GM21786 (cell line): ENCODE data around the gene ANKRD53.

Experiments
- ATAC-seq: cut with Tn5 transposase; IDR thresholded peaks from one replicate; pipeline ENCODE4 v1.9.1; 2021; ENCODE audit not compliant: unreplicated experiment

ANKRD53 gene

DNA sequence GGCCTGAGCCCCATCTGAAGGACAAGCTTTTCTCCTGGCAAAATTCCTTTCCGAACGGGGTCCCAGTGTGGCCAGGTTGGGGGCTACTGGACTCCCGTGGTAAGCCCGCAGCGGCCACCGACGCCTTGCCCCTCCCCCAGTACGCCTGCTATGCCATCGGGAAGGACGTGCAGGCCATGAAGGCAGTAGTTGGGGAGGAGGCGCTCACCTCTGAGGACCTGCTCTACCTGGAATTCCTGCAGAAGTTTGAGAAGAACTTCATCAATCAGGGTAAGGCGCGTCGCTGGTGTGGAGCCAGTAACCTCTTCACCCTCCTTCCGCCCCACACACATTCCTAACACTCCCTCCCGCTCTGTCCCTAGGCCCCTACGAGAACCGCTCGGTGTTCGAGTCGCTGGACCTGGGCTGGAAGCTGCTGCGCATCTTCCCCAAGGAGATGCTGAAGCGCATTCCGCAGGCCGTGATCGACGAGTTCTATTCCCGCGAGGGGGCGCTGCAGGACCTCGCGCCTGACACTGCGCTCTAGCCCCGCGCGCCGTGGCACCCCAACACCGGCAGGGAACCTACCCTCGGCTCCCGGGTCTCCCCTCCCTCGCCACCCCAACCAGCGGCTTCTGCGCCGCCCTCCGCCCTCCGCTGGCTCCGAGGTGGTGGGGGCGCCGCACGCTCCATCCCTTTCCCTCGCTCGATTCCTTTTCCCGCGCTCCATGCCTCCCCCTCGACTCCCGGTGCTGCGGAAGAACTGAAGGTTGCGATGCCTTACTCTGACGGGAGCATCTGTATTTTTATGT lies 13.6 kb upstream of the ANKRD53 start:
- ATAC-seq = peak; percentile 77

DNA sequence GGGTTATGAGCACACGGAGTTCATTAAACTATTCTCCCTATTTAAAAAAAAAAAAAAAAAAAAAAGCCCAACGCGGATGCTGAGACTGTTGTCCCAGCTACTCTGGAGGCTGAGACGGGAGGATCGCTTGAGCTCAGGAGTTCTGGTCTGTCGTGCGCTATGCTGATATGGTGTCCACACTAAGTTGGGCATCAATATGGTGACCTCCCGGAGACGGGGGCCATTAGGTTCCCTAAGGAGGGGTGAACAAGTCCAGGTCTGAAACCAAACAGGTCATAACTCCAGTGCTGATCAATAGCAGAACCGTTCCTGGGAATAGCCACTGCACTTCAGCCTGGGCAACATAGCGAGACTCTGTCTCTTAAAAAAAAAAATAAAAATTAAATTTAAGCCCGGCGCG lies 12.9 kb upstream of the ANKRD53 start:
- ATAC-seq = no peak

DNA sequence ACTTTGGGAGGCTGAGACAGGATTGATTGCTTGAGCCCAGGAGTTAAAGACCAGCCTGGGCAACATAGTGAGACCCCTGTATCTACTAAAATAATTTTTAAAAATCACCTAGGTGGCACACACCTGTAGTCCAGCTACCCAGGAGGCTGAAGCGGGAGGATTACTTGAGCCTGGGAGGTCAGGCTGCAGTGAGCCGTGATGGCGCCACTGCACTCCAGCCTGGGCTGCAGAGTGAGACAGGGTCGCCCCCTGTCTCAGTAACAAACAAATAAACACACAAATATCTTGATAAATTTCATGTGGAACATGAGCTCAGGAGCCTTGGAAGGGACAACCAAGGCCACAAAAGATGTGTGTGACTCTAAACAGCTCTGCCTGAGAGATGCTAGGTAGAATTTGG lies 11.7 kb upstream of the ANKRD53 start:
- no peak for ATAC-seq

DNA sequence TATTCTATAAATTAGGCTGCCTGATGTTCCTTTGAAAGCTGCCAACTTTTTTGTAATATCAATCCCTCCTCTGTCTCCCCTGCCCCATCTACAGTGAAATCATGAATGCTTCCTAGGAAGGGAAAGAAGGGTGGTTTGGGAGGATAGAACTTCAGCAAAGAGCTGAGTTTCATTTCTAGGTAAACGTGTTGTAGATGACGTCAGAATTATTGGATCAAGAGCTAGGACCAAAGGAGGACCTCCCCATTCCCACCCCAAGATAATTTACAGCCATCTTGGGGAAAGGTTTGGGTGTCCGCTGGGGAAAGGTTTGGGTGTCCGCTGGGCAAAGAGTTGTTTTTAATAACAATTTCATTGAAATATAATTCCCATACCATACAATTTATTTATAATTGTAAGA lies 11.2 kb upstream of the ANKRD53 start:
- no peak for ATAC-seq

DNA sequence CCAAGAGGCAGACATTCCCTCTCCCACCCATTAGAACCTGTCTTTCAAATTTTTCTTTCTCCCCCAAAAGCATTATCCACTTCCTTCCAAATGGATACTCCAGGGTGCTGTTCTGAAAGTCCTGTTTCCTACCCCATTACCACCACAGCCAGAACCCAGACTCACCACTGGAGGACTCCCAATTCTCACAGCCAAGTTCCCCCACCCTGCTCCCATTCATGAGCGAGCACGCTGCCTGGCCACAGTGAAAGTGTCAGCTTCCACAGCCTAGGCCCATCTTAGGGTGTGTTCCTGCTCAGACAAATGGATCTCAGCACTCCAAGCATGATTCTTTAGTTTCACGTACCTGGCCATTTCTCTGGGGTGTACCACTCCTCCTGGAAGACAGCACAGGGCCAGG lies 3.8 kb upstream of the ANKRD53 start:
- ATAC-seq = no peak

DNA sequence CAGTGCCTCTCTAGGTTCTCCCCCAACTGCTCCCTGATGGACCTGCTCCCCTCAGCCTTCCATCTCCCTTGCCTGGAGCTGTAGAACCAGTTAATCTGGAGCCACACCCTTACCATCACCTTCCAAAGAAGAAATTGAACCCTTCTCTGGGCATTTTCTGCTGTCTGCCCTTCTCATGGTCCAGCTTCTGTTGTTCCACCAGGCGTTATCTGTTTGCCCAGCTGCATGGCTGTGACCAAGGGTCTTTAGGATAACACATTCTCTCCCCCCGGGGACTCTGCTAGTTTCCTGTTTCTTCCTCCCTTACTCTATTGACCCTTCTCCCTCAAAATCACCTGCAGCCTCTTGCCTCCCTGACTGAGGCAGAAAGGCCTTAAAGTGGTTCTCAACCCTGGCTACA lies 3.2 kb upstream of the ANKRD53 start:
- no peak for ATAC-seq

DNA sequence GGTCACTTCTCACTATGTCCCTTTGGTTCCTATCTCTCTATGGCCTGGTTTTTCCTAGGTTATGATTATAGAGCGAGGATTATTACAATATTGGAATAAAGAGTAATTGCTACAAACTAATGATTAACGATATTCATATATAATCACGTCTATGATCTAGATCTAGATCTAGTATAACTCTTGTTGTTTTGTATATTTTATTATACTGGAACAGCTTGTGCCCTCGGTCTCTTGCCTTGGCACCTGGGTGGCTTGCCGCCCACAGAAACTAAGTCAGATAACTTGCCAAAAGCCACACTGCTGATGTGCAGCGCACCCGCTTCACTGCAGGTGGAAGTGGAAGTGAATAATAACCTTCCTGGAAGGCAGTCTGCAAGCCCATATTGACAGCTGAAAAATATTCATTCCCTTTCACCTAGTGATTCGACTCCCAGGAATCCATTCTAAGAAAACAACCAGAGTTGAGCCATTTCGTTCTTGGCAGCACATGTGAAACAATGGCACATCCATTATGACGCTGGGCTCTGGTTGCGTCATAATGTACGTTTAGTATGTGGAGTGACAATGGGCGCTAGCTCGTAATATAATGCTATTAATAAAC lies 725 bp upstream of the ANKRD53 start:
- no peak for ATAC-seq

DNA sequence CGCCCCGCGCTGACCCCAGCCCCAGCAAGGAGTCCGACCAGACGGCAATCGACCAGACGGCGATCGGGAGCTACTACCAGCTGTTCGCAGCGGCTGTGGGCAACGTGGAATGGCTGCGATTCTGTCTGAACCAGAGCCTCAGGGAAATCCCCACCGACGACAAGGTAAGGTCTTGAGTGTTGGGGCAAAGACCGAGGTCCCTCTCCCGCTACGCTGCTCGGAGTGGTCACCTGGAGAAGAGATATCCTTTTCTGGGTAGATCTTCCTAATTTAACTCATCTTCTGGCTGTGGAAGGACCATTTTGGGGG lies 704 bp downstream of the ANKRD53 start:
- ATAC-seq = no peak

DNA sequence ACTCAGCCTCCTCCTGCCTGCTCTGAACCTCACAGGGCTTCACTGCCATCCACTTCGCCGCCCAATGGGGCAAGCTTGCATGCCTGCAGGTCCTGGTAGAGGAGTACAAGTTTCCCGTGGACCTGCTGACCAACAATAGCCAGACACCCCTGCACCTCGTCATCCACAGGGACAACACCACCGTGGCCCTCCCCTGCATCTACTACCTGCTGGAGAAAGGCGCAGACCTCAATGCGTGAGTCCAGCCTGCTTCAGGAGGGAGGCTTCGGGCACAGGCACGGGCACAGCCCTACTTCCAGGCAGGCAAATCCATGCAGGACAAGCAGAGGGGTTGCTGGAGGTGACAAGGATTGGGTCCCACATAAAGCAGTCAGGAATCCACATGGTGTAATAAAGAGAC lies 1.2 kb downstream of the ANKRD53 start:
- ATAC-seq = no peak

DNA sequence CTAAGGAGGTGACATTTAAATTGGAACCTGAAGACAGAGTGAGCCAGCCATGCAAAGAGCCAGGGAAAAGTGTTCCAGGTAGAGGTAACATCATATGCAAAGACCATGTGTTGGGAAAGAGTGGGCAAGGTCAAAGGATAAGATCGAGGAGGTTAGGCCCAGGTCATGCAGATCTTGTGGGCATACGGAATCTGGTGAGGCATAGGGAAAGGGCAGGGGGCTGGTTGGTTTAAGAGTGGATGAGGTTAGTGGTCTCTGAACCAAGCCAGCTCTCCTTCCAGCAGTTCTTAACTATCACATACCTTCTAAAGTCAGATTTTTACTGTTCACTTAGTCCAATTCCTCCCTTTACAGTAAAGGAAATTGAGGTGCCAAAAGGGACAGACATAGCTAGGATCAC lies 3.0 kb downstream of the ANKRD53 start:
- no peak for ATAC-seq

DNA sequence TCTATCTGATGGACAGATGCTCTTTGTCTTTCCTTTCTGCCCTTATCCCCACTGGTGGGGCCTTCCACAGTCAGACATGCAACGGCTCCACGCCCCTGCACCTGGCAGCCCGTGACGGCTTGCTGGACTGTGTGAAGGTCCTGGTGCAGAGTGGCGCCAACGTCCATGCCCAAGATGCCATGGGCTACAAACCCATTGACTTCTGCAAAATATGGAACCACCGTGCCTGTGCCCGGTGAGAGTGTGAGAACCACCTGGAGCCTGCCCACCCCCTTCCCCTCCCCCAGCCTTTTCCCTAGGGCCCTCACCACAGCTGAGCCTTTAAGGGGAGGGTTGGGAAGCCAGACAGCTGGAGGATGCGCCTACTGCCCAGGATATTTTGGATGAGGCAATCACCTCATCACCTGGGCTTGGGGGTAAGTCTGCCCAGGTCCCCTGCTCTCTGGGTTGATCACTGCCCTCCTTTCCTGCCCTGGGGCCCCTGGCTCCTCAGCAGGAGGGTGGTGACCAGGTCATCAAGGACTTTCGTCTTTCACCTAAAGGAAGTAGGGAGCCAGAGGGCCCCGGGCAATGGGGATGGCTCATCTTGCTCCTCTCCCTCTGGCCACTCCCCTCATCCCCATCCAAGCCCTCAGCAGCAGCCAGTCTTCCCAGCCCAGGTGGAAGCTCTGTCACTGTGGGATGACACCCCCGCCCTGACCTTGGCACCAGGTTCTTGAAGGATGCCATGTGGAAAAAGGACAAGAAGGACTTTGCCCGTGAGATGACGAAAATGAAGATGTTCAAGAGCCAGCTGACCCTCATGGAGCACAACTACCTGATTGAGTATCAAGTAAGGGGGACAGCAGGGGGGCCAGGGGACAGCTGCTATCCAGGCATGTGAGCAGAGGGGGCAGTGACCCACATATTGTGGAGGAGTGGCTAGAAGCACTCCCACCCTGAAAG lies 3.7 kb downstream of the ANKRD53 start:
- no peak for ATAC-seq

DNA sequence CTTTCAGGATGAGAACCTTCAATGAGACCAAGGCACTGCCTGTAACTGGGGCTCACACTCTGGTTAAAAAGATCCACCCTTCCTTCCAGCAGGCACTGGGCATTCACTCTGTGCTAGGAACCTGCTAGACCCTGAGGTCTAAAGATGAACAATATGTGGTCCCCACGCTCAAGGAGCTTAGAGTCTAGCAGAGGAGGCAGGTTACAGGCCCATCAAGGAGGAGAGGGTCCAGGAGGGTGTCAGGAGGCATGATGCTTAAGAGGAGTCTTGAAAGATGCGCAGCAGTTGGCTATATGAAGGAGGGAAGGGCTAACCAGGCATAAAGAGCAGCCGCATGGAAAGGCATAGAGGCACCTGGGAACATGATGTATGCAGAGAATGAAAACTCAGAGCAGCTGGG lies 4.5 kb downstream of the ANKRD53 start:
- no peak for ATAC-seq

DNA sequence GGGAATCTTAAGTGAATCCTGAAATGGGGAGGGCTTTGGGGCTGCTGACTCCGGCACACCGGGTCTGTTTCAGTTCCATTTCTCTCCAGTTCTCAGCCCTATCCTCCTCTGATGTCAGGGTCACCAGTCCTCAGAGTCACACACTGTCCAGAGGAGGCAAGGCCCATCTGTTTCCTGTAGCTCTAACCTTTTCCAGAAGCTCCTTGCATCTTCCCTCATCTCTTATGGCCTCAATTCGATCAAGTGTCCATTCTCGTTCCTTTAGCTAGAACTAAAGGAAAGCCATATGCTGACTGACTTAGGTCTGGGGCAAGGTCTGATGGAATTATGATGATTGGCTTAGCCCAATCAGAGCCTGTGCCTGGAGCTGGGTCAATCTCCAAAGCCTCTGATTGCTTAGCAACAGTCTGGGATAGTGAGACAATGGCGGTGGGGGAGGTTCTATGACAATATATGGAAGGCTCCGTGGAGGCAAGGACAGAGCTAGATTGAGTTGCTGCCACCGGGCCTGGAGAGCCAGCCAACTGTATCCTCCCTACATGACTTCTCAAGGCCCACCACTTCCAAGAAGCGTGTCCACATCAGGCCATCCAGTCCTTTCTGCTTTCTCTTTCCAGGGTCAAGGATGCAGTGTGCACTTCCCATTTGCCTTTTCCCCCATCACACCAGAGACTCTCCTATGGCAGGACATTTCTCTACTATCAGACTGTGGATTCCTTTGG lies 5.2 kb downstream of the ANKRD53 start:
- ATAC-seq = no peak

DNA sequence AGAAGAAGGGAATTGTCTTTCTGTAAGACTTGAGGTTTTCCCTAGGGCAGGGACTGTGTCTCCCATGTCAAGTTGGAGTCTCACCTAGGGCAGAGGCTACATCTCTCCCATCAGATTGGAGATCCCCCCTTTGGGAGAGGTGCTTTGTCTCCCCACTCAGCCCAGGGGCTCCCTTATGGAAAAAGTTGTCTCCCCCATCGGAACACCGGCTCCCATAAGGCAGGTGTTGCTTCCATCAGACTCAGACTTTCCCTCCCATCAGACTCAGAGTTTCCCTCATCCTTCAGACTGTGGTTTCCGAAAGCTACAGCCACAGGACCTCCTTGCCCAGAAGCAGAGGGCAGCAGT lies 5.8 kb downstream of the ANKRD53 start:
- no peak for ATAC-seq

DNA sequence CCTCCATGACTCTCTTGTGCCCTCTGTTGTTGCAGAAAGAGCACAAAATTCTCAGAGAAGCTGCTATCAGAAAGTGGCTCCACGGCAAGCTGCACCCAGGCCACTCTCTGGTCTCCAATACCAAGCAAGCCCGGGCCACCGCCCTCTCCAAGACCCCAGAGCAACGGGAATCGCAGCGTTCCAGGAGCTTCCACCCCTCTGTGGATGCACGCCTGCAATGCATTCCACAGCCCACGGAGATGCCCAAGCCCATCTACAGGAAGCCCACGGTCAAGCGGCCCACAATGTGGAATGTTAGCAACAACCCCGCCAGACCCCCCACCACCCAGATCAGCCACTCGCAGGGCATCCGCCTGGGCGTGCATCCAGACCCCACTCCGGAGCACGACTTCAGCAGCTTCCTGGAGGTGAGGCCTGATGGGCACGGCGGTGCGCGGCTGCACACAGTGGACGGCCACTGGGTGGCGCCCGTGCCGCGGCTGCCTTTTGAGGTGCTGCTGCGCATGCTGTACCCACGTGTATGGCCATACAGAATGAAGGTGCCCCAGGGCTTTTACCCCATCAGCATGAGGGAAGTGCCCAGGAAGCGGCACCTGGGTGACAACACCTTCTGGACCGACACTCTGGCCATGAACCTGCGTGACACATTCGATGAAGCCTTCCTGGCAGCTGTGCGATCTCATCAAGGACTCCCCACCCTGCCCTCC lies 6.3 kb downstream of the ANKRD53 start:
- ATAC-seq = peak; percentile 94

DNA sequence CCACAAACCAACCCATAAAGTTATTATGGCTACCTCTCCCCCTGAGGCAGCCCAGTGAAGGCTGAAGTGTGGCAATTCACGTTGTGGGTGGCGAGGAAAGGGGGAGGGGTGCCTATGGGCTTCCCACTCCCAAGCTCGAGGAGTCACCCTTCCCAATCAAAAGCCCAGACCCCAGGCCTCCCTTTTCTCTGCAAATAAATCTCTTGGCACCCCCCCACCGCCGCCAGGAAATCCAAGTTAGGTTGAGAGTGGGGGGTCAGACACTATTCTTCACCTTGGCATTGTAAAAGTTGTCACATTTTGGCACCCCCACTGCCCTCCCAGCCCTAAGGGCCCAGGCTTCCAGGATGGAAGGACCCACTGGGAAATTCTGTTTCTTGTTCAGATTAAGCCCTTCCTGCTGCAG lies 6.9 kb downstream of the ANKRD53 start:
- no peak for ATAC-seq

DNA sequence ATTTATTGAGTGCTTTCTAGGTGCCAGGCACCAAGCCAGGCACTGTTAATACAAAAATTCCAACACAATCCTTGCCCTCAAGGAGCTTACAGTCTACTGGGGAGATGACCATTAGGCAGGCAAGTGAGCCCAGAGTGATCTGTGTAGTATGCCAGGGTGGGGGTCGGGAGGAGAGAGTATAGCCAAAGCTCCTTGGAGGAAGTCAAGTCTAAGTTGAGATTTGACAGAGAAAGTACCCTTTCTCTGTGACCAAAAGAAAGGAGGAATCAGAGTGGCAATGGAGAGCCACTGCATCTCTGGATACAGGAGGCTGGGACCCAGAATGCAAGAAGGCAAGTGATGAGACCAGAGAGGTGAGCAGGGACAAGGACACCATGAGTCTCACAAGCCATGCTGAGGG lies 7.5 kb downstream of the ANKRD53 start:
- ATAC-seq = no peak

DNA sequence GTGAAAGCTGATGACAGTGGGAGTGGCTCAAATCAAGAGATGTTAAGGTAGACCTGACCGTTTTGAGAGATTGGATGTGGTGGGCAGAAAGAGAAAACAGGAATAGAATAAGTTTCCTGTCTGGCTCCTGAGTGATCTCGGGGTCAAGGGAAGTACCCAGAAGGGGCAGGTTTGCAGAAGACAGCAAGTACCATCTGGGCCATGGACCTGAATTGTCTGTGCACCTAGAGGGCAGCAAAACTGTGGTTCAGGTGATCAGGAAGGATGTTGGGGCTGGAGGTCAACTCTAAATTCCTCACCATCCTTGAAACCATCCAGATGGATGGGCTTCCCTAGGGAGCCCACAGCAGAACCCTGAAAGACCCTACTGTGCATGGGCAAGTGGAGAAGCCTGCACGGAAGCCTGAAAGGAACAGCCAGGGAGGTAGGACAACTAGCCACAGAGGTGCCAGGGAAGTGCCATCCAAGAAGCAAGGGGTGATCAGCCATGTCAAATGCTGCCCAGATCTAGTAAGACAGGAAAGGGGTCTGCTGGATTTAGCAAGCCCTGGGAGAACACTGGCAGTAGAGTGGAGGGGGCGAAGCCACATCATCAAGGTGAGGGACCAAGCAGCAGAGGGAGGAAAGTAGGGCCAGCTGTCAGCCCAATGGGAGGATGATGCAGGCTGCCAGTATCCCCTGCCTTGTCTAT lies 8.2 kb downstream of the ANKRD53 start:
- ATAC-seq = no peak

DNA sequence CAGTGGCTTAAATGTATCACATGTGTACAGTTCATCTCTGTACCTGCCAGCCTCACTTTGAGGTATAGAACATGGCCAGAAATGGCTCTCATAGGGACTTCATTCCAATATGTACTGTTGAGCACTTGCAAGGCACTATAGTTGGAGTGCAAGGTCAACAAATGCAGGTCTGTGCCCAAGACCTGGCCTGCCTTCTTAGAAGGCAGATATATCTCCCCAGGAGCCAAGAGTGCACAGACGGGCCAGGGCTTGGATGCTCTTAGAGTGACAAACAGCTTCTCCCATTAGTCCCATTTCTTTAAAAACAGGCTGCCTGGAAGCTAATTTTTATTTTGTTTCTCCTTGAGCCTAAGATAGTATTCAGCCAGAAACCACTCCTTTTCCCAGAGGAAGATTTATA lies 9.0 kb downstream of the ANKRD53 start:
- no peak for ATAC-seq

DNA sequence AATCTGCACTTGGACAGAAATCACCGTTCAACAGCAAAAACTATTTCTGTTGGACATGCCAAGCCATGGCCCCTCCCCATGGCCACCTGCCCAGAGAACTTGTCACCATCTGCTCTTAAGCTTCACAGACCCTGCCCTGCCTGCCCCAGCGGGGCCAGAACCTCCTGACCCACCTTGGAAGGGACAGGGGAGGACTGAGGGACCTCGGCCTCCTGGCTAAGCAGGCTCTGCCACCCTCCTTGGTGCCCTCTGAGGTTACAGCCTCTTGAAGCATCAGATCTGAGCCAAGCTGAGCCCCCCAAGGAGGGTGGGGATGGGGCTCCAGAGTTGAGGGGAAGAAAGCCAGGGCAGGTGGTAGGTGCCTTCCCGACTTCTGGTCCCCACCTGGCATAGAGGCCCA lies 9.7 kb downstream of the ANKRD53 start:
- ATAC-seq = no peak
